Tibial nerve (tissue), 4 donors: ENCODE measurements around the gene FAM174C. TPM values are rescaled to one million over a fixed set of nuclear protein-coding genes. Genes with fewer than 3 reads are reported as not detected.
A peak's percentile ranks its signal among the peaks of the same experiment; 100 is the strongest.

Experiments used
- DNase-seq, 2 donors: peaks; one replicate each; pipeline ENCODE4 v3.0.0-alpha.2; 2019; ENCODE audit warnings: low spot score in 2 of 2
- H3K27ac ChIP-seq, 4 donors: fragments of 200-600 bp; sonication (generic) in 3 of 4; one replicate each; pipeline ENCODE4 v1.5.1; 2017 to 2019; ENCODE audit warnings: mild to moderate bottlenecking in 1 of 4
- H3K27me3 ChIP-seq, 2 donors: fragments of 200-600 bp; sonication (generic) in 1 of 2; one replicate each; pipeline versions ENCODE4 v1.5.1 to v1.6.0; 2017 to 2019
- H3K36me3 ChIP-seq, 3 donors: fragments of 200-600 bp; sonication (generic); one replicate each; pipeline ENCODE4 v1.5.1; 2018 to 2019
- H3K4me1 ChIP-seq, 4 donors: fragments of 200-600 bp; sonication (generic) in 3 of 4; one replicate each; pipeline ENCODE4 v1.5.1; 2017 to 2019
- H3K4me3 ChIP-seq, 4 donors: fragments of 200-600 bp; sonication (generic) in 3 of 4; one replicate each; pipeline ENCODE4 v1.5.1; 2017 to 2019; ENCODE audit warnings: mild to moderate bottlenecking in 1 of 4, moderate library complexity in 1 of 4
- H3K9me3 ChIP-seq, 4 donors: fragments of 200-600 bp; sonication (generic) in 3 of 4; one replicate each; pipeline ENCODE4 v1.5.1; 2017 to 2019
- CTCF ChIP-seq, 5 experiments: fragments of 200-600 bp in 3 of 5; fragments of 450-650 bp in 2 of 5; sonication (generic) in 3 of 5; IDR thresholded peaks; one replicate each; pipeline ENCODE4 v1.5.1; 2016 to 2019; ENCODE audit warnings: antibody characterized with exemption in 5 of 5, mild to moderate bottlenecking in 3 of 5, moderate library complexity in 2 of 5
- EP300 ChIP-seq, 2 donors: sonication (generic); formaldehyde crosslinking; IDR thresholded peaks; one replicate each; pipeline ENCODE4 v1.6.1; 2017; ENCODE audit warnings: antibody characterized with exemption in 2 of 2, mild to moderate bottlenecking in 1 of 2
- POLR2A ChIP-seq, 2 donors: fragments of 450-650 bp; IDR thresholded peaks; one replicate each; pipeline ENCODE4 v1.6.1; 2017; ENCODE audit warnings: antibody characterized with exemption in 2 of 2, mild to moderate bottlenecking in 2 of 2, moderate library complexity in 2 of 2
- WGBS, 2 donors: methylation state at CpG; one replicate each; pipeline ENCODE4 v1.1.5; 2018; 5-methylcytosine and 5-hydroxymethylcytosine counted together
- total RNA-seq, 4 donors: library from RNA; depleted of rRNA; stranded (reverse); fragments of >200 nt; gene quantifications; one replicate each; pipeline ENCODE4 v1.1.0, GENCODE V29; 2016

The FAM174C gene
- total RNA-seq, 4 donors from 2014 or later, result 25.5 to 80.7 (median 52.0) TPM

GRCh38 chr19:1249990-1250436 lies 25.3 kb upstream of the FAM174C start:
- Histone ChIP-seq H3K9me3 (no peaks in the 10 kb centered on the region), H3K4me1 (peaks cover 0 to 76% (median 53%) of the 10 kb centered on the region in 4 donors), H3K4me3 (peak overlapping the region; percentile 91 to 99 (median 96)), H3K27ac (peak overlapping the region; percentile 94 to 100 (median 98)), H3K36me3 (peaks cover 3 to 10% (median 10%) of the 10 kb centered on the region in 3 donors), H3K27me3 (no peaks in the 10 kb centered on the region)
- no peak for DNase-seq
- TF ChIP-seq EP300 (IDR thresholded peaks at IDR 0.05) (no peak), CTCF (IDR thresholded peaks at IDR 0.05) (no peak), POLR2A (IDR thresholded peaks at IDR 0.05) (no peak)
- WGBS, 2 donors, result 0% methylated on average over 8 of the region's 67 CpGs; no CpG with 5 or more reads in 1 of the 2 donors

GRCh38 chr19:1250437-1251260 lies 24.7 kb upstream of the FAM174C start:
- H3K27me3 ChIP-seq, result no peaks in the 10 kb centered on the region
- H3K9me3 ChIP-seq, result no peaks in the 10 kb centered on the region
- 0 to 1% methylated on average over 28 to 79 of the region's 90 CpGs for WGBS, 2 donors
- peaks cover 7 to 16% (median 16%) of the 10 kb centered on the region in 3 donors for H3K36me3 ChIP-seq
- no peak for TF ChIP-seq EP300 (IDR thresholded peaks at IDR 0.05)
- TF ChIP-seq POLR2A (IDR thresholded peaks at IDR 0.05), result peak in 1 of 2 donors; percentile 19
- TF ChIP-seq CTCF (IDR thresholded peaks at IDR 0.05), result no peak
- H3K27ac ChIP-seq, result peak overlapping the region; percentile 94 to 100 (median 98)
- H3K4me1 ChIP-seq, result peaks cover 0 to 76% (median 53%) of the 10 kb centered on the region in 4 donors
- peak overlapping the region; percentile 91 to 99 (median 96) for H3K4me3 ChIP-seq
- no peak for DNase-seq

- TF ChIP-seq EP300 (IDR thresholded peaks at IDR 0.05), result no peak
- peak in 1 of 5 experiments; percentile 9 for TF ChIP-seq CTCF (IDR thresholded peaks at IDR 0.05)
- no peak for TF ChIP-seq POLR2A (IDR thresholded peaks at IDR 0.05)
- peak overlapping the region; percentile 63 to 99 (median 92) for H3K4me3 ChIP-seq
- H3K4me1 ChIP-seq, result peaks cover 0 to 76% (median 52%) of the 10 kb centered on the region in 4 donors
- no peaks in the 10 kb centered on the region for H3K9me3 ChIP-seq
- WGBS, 2 donors, result 1 to 2% methylated on average over 22 to 31 of the region's 41 CpGs
- H3K27me3 ChIP-seq, result no peaks in the 10 kb centered on the region
- peaks cover 7 to 26% (median 21%) of the 10 kb centered on the region in 3 donors for H3K36me3 ChIP-seq
- peak overlapping the region; percentile 94 to 100 (median 98) for H3K27ac ChIP-seq
- peak in 1 of 2 donors; percentile 65 for DNase-seq
Measured at GRCh38 chr19:1251330-1252220, 23.8 kb upstream of the FAM174C start.

GRCh38 chr19:1252221-1252820 lies 23.0 kb upstream of the FAM174C start:
- H3K27me3 ChIP-seq, result no peaks in the 10 kb centered on the region
- H3K4me1 ChIP-seq, result peaks cover 0 to 75% (median 53%) of the 10 kb centered on the region in 4 donors
- 0 to 1% methylated on average over 26 to 30 of the region's 30 CpGs for WGBS, 2 donors
- H3K36me3 ChIP-seq, result peaks cover 7 to 33% (median 21%) of the 10 kb centered on the region in 3 donors
- H3K9me3 ChIP-seq, result no peaks in the 10 kb centered on the region
- H3K27ac ChIP-seq, result peak overlapping the region; percentile 94 to 100 (median 98)
- peak; percentile 85 to 91 for DNase-seq
- H3K4me3 ChIP-seq, result peak overlapping the region; percentile 63 to 99 (median 92)
- peak in 1 of 2 donors; percentile 20 for TF ChIP-seq POLR2A (IDR thresholded peaks at IDR 0.05)
- TF ChIP-seq CTCF (IDR thresholded peaks at IDR 0.05), result no peak
- peak; percentile 35 to 89 for TF ChIP-seq EP300 (IDR thresholded peaks at IDR 0.05)
